Activated gamma-delta T cell (primary cell): ENCODE measurements around the gene TMEM72.

ENCODE experiments used
- DNase-seq: peaks from one replicate; lab custom pipeline; 2025; lab: John Stamatoyannopoulos, UW

The TMEM72 gene

DNA sequence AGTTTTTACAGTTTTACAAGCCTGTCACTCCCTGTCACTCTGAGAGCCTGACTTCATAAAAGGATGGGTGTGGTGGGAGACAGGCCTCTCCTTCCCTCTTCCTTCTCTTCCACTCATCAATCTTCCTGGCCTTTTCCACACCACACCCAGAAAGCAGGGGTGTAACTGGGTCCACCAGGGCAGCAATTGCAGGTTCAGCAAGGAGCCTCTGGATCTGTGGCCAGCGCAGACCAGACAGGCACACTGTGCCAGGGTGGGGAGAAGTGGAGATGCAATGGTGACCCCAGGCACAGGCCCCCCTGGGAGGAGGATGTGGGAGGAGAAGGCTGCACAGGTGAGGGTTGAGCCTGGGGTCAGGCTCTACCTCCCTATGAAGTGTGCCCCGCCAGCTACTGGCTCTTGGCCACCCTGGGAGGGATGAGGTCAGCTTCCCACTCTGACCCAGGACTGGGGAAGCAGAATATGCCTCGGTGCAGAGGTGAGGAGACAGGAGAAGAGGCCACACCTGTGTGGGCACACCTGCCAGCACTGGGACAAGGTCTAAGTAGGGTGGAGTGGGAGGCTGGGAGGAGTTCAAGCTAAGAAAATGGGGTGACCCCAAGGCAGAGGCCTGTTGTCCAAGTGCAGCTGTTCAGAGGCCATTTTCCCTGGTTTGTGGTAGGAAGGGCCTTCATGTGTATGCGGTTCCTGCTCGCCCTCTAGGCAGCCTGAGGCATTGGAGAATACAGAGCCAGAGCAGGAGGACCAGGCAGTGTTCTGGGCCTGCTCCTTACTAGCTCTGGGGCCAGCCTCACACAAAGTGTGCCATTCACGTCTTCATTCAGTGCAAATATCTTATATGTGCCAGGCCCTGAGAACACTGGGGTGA is 20.2 kb upstream of the TMEM72 start:
- DNase-seq: no peak

DNA sequence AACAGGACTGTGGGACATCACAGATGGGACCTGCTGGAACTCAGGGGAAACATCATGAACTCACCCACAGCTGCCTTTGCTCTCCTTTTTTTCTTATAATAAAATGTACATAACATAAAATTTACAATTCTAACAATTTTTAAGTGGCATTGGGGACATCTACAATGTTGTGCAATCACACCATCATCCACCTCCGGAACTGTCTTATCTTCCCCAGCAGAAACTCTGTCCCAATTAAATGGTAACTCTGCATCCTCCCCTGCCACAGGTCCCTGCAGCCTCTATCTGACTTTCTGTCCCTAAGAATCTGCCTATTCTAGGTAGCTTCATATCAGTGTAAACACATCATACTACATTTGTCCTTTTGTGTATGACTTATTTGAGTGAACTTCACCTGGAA is 19.4 kb upstream of the TMEM72 start:
- no peak for DNase-seq

DNA sequence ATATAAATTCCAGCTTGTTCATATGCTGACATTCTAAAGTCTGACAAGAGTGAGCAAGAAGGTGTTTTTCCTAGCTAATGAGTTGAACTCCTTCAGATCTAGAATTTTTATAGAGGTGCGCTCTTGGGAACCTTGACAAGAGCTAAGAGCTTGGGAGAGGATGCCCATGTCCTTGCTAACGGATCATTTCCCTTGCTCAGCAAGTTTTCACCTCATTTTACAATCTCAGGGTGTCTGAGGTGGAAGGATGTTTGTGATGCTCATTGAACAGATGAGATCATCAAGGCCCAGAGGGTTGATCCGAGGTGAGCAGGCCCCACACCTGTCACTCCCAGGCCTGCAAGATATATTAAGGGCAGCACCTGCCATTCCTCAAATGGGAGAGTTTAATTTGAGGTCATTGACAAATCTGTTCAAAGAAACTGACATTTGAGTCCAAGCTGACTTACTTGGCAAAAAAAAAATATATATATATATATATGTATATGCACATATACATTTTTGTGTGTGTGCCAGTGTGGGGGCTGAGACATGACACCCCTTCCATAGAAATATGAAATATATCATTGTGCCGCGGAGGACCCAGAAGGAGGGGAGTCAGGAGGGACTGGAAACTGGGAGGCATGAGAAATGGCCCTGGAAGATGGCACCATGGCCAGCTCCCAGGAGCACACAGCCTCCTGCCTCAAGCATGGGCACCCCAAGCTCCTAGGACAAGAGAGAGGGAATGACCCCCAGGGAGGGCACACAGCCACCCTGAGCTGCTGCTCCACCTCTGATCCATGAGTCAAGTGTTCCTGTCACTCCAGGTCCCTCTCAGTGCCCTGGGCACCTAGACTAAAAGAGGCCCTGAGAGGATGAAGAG is 17.3 kb upstream of the TMEM72 start:
- DNase-seq: no peak

DNA sequence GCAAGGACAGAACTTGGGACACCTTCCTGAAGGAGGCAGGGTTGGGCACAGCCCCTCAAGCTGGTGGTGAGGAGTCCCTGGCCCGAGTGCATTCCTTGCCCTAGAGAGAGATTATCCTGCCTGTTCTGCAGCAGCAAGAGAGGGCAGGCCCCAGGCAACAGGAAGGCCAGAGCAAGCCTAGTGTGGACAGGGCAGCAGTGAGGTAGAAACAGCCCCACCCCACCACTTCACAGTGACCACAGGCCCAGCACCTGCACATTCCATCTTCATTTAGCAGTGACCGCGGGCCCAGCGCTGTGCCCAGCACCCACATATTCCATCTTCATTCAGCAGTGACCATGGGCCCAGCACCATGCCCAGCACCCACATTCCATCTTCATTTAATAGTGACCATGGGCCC is 16.4 kb upstream of the TMEM72 start:
- no peak for DNase-seq

- DNase-seq: no peak
These were observed 15.9 kb upstream of the TMEM72 start for GRCh38 chr10:44895280-44895679.

DNA sequence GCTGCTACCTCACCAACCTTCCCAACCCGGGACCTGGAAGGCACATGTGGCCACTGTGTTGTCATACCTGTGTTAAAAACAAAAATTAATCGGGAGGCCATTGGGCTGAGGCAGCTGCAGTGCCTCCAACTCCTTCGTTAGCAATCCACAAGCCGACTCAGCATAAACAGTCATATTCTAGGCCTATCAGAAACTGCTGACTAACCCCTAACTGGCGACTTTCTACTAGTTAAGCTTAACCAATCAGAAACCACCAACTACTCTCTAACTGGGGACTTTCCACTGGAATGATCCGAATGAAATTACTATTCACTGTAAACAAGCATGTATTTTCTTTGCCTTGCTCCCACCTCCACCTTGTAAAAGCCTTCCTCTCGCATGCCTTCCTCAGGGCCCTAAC is 14.1 kb upstream of the TMEM72 start:
- DNase-seq: no peak

- no peak for DNase-seq
These were observed 12.5 kb upstream of the TMEM72 start for GRCh38 chr10:44898665-44899064.

DNA sequence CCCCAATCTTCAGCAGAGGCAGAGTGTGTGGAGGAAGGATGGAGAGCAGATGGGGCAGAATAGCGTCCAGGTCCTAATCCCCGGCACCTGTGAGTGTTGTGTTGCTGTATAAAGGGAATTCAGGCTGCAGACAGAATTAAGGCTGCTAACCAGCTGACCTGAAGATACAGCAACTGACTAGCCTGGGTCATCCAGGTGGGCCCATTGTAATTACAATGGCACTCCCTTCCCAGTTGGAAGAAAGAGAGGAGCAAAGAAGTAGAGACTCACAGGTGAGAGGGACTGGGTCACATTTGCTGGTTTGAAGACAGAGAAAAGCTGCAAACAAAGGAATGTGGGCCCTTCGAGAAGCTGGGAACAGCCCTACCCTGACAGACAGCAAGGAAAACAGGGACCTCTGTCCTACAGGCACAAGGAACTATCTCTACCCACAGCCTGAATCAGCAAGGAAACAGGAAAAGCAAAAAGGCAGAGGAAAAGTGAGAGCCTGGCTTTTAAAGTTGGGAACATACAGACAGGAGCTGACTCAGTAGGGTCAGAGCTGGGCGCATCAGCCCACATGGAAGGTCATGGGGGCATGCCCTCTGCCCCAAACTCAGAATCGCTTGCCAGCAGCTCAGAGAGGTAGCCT is 11.6 kb upstream of the TMEM72 start:
- DNase-seq: no peak

- DNase-seq: no peak
These were observed 8.1 kb upstream of the TMEM72 start for GRCh38 chr10:44902941-44903545.

- no peak for DNase-seq
These were observed 4.7 kb upstream of the TMEM72 start for GRCh38 chr10:44906486-44906885.

GRCh38 chr10:44907556-44907955 is 3.6 kb upstream of the TMEM72 start:
- DNase-seq: no peak

DNA sequence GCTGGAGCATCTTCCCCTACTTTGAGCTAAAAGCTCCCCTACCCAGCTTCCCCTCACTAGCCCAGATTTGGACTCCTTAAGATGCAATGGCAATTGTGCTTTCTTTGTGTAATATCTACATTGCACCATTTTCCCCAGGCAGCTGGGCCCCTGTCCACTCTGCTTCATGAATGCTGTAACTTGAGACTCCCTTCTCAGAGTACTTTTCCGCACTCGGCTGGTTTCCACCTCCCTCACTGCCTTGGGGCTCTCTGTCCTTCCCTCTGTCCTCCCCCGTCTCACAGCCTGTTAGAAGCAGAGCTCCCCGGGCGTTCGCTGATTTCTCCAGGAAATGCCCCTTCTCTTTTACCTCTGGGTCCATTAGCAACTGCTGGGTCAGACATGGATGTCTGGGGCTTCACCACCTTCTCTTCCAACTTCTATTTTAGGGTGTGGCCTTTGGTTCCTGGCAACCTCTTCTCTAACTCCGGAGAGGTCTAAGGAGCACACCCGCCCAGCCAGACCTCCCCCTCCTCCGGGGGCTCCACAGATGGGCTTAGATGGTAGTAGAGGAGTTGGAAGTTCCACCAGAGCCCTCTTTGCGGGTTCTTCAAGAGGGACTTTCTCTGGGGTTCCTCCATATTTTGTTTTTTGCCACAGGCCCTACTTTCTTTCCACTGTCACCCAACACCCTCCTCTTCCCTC is 2.9 kb upstream of the TMEM72 start:
- no peak for DNase-seq

DNA sequence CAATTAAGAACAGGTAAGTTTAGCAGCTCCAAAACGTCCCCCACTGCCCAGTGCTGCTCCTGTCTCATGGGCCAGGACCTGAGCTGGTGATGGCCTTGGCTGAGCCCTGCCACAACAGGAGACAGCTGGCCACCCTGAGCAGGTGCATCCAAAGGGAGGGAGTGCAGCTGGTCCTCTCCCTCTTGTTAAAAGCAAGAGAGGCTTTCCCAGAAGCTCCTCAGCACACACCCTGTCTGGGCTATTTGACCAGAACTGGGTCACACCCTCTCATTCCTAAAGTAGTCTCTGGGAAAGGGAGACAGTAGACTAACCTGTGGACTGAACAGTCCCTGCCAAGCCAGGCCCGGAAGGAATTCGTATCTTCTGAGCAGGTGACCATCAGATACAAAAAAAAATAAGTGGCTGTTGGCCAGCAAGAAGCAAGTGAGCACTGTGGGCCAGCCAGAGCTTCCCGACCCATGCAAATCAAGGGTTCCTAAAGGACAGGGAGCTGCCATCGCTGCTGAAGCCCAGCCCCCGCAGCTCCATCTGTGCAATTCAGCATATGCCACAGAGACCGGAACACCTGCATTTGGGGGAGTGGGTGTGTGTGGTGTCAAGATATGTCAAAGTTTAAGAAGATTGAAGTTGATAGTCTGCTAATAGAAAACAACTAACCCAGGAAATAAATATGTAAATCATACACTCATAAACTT is 2.1 kb upstream of the TMEM72 start:
- DNase-seq: no peak

GRCh38 chr10:44909910-44910309 is 1.2 kb upstream of the TMEM72 start:
- DNase-seq: no peak

DNA sequence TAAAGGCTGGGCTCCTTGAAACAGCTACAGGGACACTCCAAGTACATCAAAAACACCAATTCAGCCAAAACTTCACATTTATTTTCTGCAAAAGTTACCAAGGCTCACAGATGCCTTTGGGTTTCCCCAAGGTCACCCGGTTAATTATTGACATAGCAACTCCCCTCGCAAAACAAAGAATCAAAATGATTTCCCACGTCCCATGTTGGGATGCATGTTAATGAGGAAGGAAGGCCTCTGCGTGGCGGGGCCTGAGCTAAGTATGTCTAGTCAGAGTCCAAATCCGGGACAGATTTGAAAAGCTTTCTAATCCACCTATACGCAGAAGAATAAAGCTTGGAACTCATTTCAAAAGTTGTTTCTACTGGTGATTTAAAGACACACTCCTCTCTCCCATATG is 535 bp upstream of the TMEM72 start:
- DNase-seq: no peak

DNA sequence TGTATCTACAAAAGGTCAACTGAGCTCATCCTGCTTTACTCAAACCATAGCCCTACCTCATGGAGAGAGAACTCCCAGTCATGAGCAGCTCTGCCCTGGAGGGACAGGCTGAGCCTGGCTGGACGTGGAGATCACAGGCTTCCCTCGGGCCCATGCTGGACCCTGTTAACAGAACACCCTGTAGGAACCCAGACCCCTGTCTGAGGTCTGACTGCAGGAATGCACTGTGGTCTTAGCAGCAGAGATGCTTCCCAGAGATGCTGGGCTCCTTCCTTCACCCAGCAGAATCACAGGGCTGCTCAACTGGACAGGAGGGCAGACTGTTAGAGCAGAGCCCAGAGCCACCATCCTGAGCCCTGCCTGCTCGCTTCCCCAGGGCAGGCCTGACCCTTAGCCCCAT is 814 bp downstream of the TMEM72 start:
- no peak for DNase-seq

DNA sequence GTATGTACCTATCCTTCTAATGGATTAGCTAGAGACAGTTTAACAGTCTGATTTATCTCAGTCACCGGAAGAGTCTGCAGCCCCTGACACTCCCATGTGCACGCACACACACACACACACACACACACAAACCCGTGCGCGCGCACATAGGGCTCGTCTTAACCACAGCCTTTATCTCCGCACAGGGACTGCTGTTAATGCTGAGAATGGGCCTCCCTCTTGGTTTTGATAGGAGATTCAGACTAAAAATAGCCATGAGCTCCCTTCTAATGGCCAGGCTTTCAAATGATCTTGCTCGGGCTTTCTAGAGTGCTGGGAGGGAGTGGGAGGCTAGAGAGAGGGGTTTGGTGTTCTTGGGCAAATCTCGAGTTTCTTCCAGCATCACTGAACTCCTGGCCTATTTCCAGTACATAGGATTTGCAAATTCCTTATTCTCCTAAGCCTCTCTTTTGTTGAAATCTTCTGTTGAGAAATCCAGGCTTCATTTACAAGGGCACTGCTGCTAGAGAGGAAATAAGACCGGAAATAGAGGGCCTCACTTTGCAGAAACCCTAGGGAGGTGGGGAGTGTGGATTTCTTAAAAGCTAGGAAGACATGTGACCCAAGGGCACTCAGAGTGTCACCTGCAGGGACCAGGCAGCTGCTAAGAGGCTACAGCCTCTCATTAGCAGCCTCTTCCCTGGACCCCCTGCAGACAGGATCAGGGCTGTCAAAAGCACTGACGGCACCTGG is 2.4 kb downstream of the TMEM72 start:
- DNase-seq: no peak

- DNase-seq: no peak
These were observed 3.8 kb downstream of the TMEM72 start for GRCh38 chr10:44914891-44915290.

DNA sequence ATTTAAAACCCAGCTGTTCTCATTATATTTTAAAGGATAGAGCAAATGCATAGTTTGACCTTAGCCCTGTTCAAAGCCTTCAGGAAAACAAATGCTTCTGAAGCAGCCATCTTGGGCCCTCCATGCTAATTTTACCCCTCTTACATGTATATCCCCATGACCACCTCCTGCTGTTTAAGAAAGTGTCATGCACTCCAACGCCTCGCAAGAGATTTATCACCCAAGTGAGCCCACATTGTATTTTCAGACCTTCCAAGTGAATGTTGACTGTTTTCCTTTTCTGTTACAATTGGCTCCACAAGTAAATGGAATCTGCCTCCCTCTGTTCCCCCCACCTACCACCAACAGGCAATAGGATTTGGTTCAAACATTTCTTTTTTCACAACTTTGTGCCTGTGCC is 5.3 kb downstream of the TMEM72 start:
- DNase-seq: no peak

- no peak for DNase-seq
These were observed 6.7 kb downstream of the TMEM72 start for GRCh38 chr10:44917848-44918247.
